HL-60 (cell line): ENCODE data around the gene BAMBI.

ENCODE experiments used
- CTCF ChIP-seq: IDR thresholded peaks from one replicate; pipeline ENCODE4 v1.5.1; 2011; ENCODE audit warnings: low read length, control low read depth, inconsistent platforms; ENCODE audit not compliant: insufficient read depth
- GABPA ChIP-seq: IDR thresholded peaks from 2 replicates; pipeline ENCODE4 v1.6.1; 2012; ENCODE audit warnings: low read depth
- POLR2AphosphoS5 ChIP-seq: IDR thresholded peaks from 2 replicates; pipeline ENCODE4 v1.6.1; 2012; ENCODE audit warnings: low read depth
- SPI1 ChIP-seq: IDR thresholded peaks from 2 replicates; pipeline ENCODE4 v1.6.1; 2012; ENCODE audit warnings: low read depth, mild to moderate bottlenecking, borderline replicate concordance
- TF ChIP-seq, protein P1 (sequence below): IDR thresholded peaks from 2 replicates; pipeline ENCODE4 v1.6.1; 2012; ENCODE audit warnings: low read depth; ENCODE audit not compliant: insufficient replicate concordance

DNA sequence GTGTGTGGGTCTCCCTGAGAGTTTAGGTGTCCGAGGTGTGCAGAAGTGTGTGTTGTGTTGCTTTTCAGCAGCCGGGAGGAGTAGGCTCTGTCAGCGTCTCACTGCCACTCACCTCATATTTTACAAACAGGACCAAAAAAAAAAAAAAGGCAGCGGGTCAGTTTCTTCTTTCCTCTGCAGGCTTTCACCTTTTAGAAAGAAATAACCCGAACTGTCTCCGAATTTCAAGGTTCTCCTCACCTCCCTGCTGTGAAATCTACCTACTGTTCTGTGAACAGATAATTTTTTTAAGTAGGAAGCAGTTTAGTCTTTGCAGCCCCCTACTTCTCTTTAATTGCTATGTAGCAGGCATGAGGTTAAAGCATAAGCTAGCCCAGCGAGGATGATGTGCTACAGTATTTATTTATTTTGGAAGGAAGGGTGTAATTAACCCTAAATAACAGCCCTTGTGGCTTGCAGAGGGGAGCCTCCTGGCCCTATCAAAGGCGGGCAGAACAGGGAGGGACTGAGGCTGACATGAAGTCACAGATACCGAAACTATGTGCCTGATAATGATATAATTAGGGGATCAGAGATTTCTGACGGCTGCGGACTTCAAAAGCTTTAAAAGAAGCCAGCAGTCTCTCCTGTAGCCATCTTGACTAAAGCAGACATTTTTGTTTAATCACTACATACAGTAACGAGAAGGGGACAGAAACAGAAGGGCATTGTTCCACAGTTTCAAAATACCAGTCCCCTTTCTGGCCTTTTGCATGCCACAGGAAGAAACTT is 1.6 kb downstream of the BAMBI start:
- TF ChIP-seq CTCF (no peak), POLR2AphosphoS5 (no peak), GABPA (no peak), SPI1 (no peak)
- TF ChIP-seq, protein P1, sequence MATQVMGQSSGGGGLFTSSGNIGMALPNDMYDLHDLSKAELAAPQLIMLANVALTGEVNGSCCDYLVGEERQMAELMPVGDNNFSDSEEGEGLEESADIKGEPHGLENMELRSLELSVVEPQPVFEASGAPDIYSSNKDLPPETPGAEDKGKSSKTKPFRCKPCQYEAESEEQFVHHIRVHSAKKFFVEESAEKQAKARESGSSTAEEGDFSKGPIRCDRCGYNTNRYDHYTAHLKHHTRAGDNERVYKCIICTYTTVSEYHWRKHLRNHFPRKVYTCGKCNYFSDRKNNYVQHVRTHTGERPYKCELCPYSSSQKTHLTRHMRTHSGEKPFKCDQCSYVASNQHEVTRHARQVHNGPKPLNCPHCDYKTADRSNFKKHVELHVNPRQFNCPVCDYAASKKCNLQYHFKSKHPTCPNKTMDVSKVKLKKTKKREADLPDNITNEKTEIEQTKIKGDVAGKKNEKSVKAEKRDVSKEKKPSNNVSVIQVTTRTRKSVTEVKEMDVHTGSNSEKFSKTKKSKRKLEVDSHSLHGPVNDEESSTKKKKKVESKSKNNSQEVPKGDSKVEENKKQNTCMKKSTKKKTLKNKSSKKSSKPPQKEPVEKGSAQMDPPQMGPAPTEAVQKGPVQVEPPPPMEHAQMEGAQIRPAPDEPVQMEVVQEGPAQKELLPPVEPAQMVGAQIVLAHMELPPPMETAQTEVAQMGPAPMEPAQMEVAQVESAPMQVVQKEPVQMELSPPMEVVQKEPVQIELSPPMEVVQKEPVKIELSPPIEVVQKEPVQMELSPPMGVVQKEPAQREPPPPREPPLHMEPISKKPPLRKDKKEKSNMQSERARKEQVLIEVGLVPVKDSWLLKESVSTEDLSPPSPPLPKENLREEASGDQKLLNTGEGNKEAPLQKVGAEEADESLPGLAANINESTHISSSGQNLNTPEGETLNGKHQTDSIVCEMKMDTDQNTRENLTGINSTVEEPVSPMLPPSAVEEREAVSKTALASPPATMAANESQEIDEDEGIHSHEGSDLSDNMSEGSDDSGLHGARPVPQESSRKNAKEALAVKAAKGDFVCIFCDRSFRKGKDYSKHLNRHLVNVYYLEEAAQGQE = no peak
